Panc1 (cell line): ENCODE measurements around the gene PTPN2. TPM values are rescaled to one million over a fixed set of nuclear protein-coding genes. Genes with fewer than 3 reads are reported as not detected.

Experiments used
- ATAC-seq: fragments of 200-7000 bp; cut with Tn5 transposase; 2 replicates; pipeline ENCODE4 v1.9.1; 2020; ENCODE audit warnings: mild to moderate bottlenecking, moderate library complexity
- BruUV-seq: library from RNA; stranded (reverse); fragments of 400-500 nt; replicated peaks from 2 replicates; lab custom pipeline; 2021; lab: Mats Ljungman, UMichigan
- CTCF ChIA-PET: fragments of 300-600 bp; sonication (Branson Sonifier 250); formaldehyde crosslinking; loops from one replicate; lab custom pipeline; 2022; ENCODE audit warnings: antibody characterized with exemption; lab: Charles Lee
- POLR2A ChIA-PET: fragments of 300-600 bp; sonication (Branson Sonifier 250); formaldehyde crosslinking; loops from one replicate; lab custom pipeline; 2022; ENCODE audit warnings: antibody characterized with exemption; lab: Charles Lee
- DNase-seq: peaks from one replicate; pipeline ENCODE4 v3.0.0-alpha.2; 2010; ENCODE audit warnings: low read depth, low spot score
- H3K27ac ChIP-seq: 2 replicates; pipeline ENCODE4 v1.5.1; 2011; ENCODE audit warnings: mild to moderate bottlenecking, low read length, inconsistent platforms
- H3K27me3 ChIP-seq: fragments of 200-500 bp; sonication (Bioruptor generic); 2 replicates; pipeline ENCODE4 v1.6.0; 2014; ENCODE audit warnings: low read length, inconsistent platforms; ENCODE audit not compliant: control insufficient read depth, insufficient read depth
- H3K36me3 ChIP-seq: fragments of 200-500 bp; sonication (Bioruptor generic); 2 replicates; pipeline ENCODE4 v1.5.1; 2014; ENCODE audit warnings: inconsistent platforms, mild to moderate bottlenecking, low read length, moderate library complexity; ENCODE audit not compliant: control insufficient read depth, insufficient read depth
- H3K4me1 ChIP-seq: 2 replicates; pipeline ENCODE4 v1.5.1; 2011; ENCODE audit warnings: inconsistent platforms, mild to moderate bottlenecking, low read length, moderate library complexity; ENCODE audit not compliant: control insufficient read depth, insufficient read depth
- H3K4me3 ChIP-seq, 2 experiments: 2 replicates each; pipeline ENCODE4 v1.5.1; 2011 to 2012; ENCODE audit warnings: low read depth in 2 of 2, low read length in 2 of 2, mild to moderate bottlenecking in 2 of 2, inconsistent platforms in 1 of 2, moderate library complexity in 1 of 2
- H3K9me3 ChIP-seq: fragments of 200-500 bp; sonication (Bioruptor generic); 2 replicates; pipeline ENCODE4 v1.5.1; 2014; ENCODE audit warnings: low read depth, mild to moderate bottlenecking, inconsistent platforms, low read length, moderate library complexity; ENCODE audit not compliant: control insufficient read depth, insufficient read depth
- POLR2AphosphoS5 ChIP-seq: IDR thresholded peaks from 2 replicates; pipeline ENCODE4 v1.6.1; 2012; ENCODE audit warnings: mild to moderate bottlenecking, low read depth, low read length, moderate library complexity
- SIN3A ChIP-seq: IDR thresholded peaks from 2 replicates; pipeline ENCODE4 v1.6.1; 2012; ENCODE audit warnings: low read depth, mild to moderate bottlenecking, low read length, moderate library complexity, borderline replicate concordance; ENCODE audit not compliant: insufficient read depth
- TCF7L2 ChIP-seq: IDR thresholded peaks from 2 replicates; pipeline ENCODE4 v1.6.1; 2011; ENCODE audit warnings: mild to moderate bottlenecking, low read depth, low read length, inconsistent platforms
- in situ Hi-C: cut with HindIII; loops from 2 replicates; pipeline ENCODE4 v1.10.0; 2016; ENCODE audit warnings: low sequenced_read_pairs, low pct_unique_long_range_greater_than_20kb
- intact Hi-C: fragments of 100-400 bp; cut with micrococcal nuclease; formaldehyde crosslinking; loops from one replicate; pipeline ENCODE4 v1.10.0; 2022; ENCODE audit not compliant: unreplicated experiment
- total RNA-seq: library from RNA; stranded (reverse); gene quantifications from one replicate; pipeline ENCODE4 v1.2.1, GENCODE V29; 2021; ENCODE audit not compliant: unreplicated experiment
- TF ChIP-seq, protein P1 (sequence below), 2 experiments: IDR thresholded peaks; 2 replicates each; pipeline ENCODE4 v1.6.1; 2011 to 2012; ENCODE audit warnings: low read depth in 2 of 2, control low read depth in 1 of 2, low read length in 1 of 2, mild to moderate bottlenecking in 1 of 2, moderate library complexity in 1 of 2; ENCODE audit not compliant: insufficient read depth in 1 of 2
- TF ChIP-seq, protein P2 (sequence below): fragments of 450-650 bp; IDR thresholded peaks from 2 replicates; pipeline ENCODE4 v1.5.1; 2017; ENCODE audit warnings: mild to moderate bottlenecking

PTPN2 gene
- total RNA-seq, 1 experiment from 2014 or later = 34.8 TPM

DNA sequence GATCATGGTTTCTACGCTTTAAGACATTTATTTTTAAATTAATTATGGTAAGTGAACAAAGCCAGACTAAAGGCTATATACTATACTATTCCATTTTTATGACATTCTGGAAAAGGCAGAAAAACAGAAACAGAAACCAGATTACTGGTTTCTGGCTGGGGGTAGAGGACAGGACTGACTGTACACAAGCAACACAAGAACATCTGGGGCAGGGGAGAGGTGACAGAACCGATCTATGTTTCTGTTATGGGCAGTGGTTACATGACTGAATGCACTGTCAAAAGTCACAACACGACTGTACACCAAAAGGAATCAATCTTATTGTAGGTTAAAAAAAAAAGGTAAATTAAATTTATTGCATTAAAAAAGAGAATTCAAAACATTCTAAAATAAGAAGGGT is 64.7 kb downstream of the PTPN2 start:
- in situ Hi-C loops (no loop called here), intact Hi-C loops (no loop called here)
- no peak for DNase-seq
- Histone ChIP-seq H3K4me1 (no peaks in the 10 kb centered on the region), H3K9me3 (no peaks in the 10 kb centered on the region), H3K27me3 (no peaks in the 10 kb centered on the region), H3K4me3 (no peak overlapping the region), H3K27ac (no peak overlapping the region), H3K36me3 (peaks cover 5% of the 10 kb centered on the region)
- BruUV-seq = no TSS peak
- ChIA-PET POLR2A (no interaction called here), CTCF (no interaction called here)
- TF ChIP-seq TCF7L2 (no peak), POLR2AphosphoS5 (no peak), SIN3A (no peak)
- TF ChIP-seq, protein P1, sequence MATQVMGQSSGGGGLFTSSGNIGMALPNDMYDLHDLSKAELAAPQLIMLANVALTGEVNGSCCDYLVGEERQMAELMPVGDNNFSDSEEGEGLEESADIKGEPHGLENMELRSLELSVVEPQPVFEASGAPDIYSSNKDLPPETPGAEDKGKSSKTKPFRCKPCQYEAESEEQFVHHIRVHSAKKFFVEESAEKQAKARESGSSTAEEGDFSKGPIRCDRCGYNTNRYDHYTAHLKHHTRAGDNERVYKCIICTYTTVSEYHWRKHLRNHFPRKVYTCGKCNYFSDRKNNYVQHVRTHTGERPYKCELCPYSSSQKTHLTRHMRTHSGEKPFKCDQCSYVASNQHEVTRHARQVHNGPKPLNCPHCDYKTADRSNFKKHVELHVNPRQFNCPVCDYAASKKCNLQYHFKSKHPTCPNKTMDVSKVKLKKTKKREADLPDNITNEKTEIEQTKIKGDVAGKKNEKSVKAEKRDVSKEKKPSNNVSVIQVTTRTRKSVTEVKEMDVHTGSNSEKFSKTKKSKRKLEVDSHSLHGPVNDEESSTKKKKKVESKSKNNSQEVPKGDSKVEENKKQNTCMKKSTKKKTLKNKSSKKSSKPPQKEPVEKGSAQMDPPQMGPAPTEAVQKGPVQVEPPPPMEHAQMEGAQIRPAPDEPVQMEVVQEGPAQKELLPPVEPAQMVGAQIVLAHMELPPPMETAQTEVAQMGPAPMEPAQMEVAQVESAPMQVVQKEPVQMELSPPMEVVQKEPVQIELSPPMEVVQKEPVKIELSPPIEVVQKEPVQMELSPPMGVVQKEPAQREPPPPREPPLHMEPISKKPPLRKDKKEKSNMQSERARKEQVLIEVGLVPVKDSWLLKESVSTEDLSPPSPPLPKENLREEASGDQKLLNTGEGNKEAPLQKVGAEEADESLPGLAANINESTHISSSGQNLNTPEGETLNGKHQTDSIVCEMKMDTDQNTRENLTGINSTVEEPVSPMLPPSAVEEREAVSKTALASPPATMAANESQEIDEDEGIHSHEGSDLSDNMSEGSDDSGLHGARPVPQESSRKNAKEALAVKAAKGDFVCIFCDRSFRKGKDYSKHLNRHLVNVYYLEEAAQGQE (IDR thresholded peaks at IDR 0.05; ENCODE audit: insufficient read depth in 1 of 2, low read depth in 2 of 2, low read length in 1 of 2) = no peak
- TF ChIP-seq, protein P2, sequence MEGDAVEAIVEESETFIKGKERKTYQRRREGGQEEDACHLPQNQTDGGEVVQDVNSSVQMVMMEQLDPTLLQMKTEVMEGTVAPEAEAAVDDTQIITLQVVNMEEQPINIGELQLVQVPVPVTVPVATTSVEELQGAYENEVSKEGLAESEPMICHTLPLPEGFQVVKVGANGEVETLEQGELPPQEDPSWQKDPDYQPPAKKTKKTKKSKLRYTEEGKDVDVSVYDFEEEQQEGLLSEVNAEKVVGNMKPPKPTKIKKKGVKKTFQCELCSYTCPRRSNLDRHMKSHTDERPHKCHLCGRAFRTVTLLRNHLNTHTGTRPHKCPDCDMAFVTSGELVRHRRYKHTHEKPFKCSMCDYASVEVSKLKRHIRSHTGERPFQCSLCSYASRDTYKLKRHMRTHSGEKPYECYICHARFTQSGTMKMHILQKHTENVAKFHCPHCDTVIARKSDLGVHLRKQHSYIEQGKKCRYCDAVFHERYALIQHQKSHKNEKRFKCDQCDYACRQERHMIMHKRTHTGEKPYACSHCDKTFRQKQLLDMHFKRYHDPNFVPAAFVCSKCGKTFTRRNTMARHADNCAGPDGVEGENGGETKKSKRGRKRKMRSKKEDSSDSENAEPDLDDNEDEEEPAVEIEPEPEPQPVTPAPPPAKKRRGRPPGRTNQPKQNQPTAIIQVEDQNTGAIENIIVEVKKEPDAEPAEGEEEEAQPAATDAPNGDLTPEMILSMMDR = no peak
- no peak for ATAC-seq

DNA sequence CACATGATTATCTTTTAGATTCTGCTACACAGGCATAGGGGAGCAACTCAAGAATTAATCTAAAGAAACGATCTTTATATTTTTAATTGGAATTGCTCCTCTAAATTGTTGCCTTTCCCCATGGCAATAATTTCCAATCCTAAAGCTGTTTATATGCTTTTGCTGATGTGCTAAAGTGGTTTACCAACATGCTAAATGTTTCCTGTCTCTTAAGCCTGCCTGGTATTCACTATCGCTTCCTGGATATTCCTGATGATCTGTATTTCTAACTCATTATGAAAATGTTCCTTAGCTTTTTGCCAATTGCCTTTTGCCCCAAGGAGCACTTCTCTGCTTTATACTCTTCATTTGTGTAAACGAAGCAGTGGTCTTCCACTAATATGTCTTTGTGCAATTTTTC is 65.8 kb downstream of the PTPN2 start:
- TF ChIP-seq TCF7L2 (no peak), POLR2AphosphoS5 (no peak), SIN3A (no peak)
- TF ChIP-seq, protein P1 (IDR thresholded peaks at IDR 0.05; ENCODE audit: insufficient read depth in 1 of 2, low read depth in 2 of 2, low read length in 1 of 2) = no peak
- TF ChIP-seq, protein P2 = no peak
- ChIA-PET CTCF (no interaction called here), POLR2A (no interaction called here)
- H3K27ac ChIP-seq = no peak overlapping the region
- no peaks in the 10 kb centered on the region for H3K27me3 ChIP-seq
- H3K36me3 ChIP-seq = peaks cover 13% of the 10 kb centered on the region
- in situ Hi-C loops = no loop called here
- BruUV-seq = no TSS peak
- no peaks in the 10 kb centered on the region for H3K4me1 ChIP-seq
- ATAC-seq (no peak), DNase-seq (no peak)
- H3K9me3 ChIP-seq = no peaks in the 10 kb centered on the region
- no peak overlapping the region for H3K4me3 ChIP-seq
- intact Hi-C loops = no loop called here
